Fibroblast of mammary gland (primary cell): ENCODE results near the gene BICD2.

ENCODE experiments used
- DNase-seq: peaks from one replicate; pipeline ENCODE4 v3.0.0-alpha.2; 2010; ENCODE audit warnings: low read depth
- H3K4me3 ChIP-seq: 2 replicates; pipeline ENCODE4 v1.5.1; 2011; ENCODE audit warnings: low read depth, mild to moderate bottlenecking, low read length, moderate library complexity; ENCODE audit not compliant: control insufficient read depth
- CTCF ChIP-seq: conservative IDR thresholded peaks from 2 replicates; pipeline ENCODE4 v1.5.1; 2011; ENCODE audit warnings: low read depth, low read length, inconsistent platforms; ENCODE audit not compliant: control insufficient read depth, insufficient read depth

The BICD2 gene

GRCh38 chr9:92735636-92736562, 28.7 kb downstream of the BICD2 start:
- H3K4me3 ChIP-seq = no peak overlapping the region
- no peak for DNase-seq
- TF ChIP-seq CTCF = no peak

GRCh38 chr9:92734931-92735635, 29.6 kb downstream of the BICD2 start:
- DNase-seq = no peak
- TF ChIP-seq CTCF = no peak
- H3K4me3 ChIP-seq = no peak overlapping the region

DNA sequence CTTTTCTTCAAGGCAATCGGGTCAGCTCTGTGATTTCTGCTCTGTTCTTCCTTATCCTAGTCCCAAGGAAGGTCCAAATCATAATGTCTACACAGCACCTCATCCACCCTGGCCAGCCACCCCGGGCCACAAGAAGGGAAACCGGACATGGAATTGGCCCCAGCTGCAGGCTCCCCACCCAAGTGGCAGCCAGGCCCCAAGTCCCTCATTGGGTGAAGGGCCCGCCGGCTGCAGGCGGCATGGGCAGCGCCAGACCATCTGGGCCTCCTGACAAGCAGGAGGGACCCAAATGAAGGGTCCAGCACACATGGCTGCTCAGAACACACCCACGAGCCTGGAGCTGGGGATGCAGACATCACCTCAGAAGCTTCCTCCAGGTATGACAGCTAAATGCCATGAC, 33.7 kb downstream of the BICD2 start:
- no peak for TF ChIP-seq CTCF
- H3K4me3 ChIP-seq = no peak overlapping the region
- no peak for DNase-seq

- TF ChIP-seq CTCF = no peak
- H3K4me3 ChIP-seq = no peak overlapping the region
- no peak for DNase-seq
These were observed 34.9 kb downstream of the BICD2 start for GRCh38 chr9:92729735-92730155.

DNA sequence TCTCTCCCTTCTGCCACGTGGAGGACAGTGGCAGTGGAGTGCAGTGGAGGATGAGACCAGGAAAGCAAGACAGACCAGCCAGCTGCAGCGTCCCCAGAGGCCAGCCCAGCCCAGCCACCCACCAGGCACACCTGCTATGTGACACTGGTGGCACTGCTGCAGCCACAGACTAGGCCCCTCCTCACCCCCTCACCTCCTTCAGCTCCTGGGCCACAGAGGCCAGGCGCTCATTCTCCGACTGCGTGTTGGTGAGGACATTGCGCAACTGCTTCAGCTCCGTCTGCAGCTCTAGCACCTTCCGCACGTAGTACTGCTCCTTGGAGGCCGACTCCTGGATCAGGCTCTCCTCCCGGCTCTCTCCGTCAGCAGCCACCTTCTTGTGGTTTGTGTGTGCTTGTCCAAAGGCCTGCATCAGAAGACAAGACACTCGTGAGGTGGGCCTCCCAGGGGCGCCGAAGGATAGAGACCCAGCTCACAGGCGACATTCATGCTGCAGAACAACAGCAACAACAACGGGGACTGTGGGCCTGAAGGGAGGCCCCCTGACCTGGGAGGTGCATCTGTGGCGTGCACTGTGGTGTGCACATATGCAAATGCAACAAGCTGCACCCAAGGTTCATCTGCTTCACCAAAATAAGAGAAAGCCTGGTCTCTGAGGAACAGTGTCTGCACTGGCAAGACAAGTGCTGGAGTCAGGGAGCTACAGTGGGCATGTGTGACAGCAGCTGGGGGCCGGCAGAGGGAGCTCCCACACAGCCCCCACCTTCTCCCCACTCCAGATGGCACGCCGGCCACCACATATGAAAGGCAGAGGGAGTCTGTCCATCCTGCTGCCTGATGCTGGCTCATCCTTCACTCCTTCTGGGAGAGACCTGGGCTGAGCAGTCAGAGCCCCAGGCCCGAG, 35.5 kb downstream of the BICD2 start:
- peak; percentile 29 for TF ChIP-seq CTCF
- H3K4me3 ChIP-seq = no peak overlapping the region
- DNase-seq = peak; percentile 19
